ENCODE measurements around the gene IDS.

DNA sequence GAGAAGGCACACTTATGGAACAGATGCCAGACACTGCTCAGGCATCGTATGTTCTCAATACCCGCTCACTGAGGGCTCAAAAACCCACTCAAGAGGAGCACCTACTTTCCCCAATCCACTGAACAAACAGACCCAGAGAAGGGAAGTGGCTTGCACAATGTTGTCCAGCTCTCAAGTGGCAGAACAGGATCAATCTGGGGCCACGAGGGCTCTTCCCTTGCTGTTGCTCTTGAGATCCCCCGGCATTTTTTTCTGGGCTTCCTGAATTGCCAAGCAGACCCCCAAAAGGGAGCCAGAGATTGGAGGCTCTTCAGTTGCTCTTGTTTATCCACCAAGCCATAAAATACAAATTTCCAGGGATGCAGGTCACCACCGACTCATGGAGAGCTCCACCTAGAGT lies 35.7 kb downstream of the IDS start:
- TF ChIP-seq, protein P1, sequence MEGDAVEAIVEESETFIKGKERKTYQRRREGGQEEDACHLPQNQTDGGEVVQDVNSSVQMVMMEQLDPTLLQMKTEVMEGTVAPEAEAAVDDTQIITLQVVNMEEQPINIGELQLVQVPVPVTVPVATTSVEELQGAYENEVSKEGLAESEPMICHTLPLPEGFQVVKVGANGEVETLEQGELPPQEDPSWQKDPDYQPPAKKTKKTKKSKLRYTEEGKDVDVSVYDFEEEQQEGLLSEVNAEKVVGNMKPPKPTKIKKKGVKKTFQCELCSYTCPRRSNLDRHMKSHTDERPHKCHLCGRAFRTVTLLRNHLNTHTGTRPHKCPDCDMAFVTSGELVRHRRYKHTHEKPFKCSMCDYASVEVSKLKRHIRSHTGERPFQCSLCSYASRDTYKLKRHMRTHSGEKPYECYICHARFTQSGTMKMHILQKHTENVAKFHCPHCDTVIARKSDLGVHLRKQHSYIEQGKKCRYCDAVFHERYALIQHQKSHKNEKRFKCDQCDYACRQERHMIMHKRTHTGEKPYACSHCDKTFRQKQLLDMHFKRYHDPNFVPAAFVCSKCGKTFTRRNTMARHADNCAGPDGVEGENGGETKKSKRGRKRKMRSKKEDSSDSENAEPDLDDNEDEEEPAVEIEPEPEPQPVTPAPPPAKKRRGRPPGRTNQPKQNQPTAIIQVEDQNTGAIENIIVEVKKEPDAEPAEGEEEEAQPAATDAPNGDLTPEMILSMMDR (IDR thresholded peaks at IDR 0.05) = no peak
- TF ChIP-seq POLR2A (IDR thresholded peaks at IDR 0.05) = no peak
